NCI-H82 treated with DMSO at 0.1 percent for 48 hours (cell line): Measurements from ENCODE around the gene RNASEH2A.
"Not testable (repeated sequence)": the region's sequence is repeated elsewhere in the genome, so short reads cannot be mapped to it uniquely, and the experiment has no call there.

Experiments used
- DNase-seq: peaks from one replicate; lab custom pipeline; 2025; ENCODE audit not compliant: unreplicated experiment; lab: John Stamatoyannopoulos, UW

Gene RNASEH2A

GRCh38 chr19:12793290-12794195 is 12.8 kb upstream of the RNASEH2A start:
- DNase-seq = peak; percentile 77

GRCh38 chr19:12794196-12794941 is 12.0 kb upstream of the RNASEH2A start:
- no peak for DNase-seq

- DNase-seq = no peak
Measured at GRCh38 chr19:12794971-12795381, 11.4 kb upstream of the RNASEH2A start.

GRCh38 chr19:12796146-12797071 is 10.0 kb upstream of the RNASEH2A start:
- DNase-seq = peak; percentile 83

- DNase-seq = no peak
Measured at GRCh38 chr19:12797141-12797587, 9.2 kb upstream of the RNASEH2A start.

- not testable (repeated sequence) for DNase-seq
Measured at GRCh38 chr19:12797607-12798006, 8.8 kb upstream of the RNASEH2A start.

- no peak for DNase-seq
Measured at GRCh38 chr19:12799742-12800465, 6.5 kb upstream of the RNASEH2A start.

GRCh38 chr19:12800466-12800770 is 6.0 kb upstream of the RNASEH2A start:
- DNase-seq = no peak

- DNase-seq = no peak
Measured at GRCh38 chr19:12800923-12801465, 5.4 kb upstream of the RNASEH2A start.

GRCh38 chr19:12801466-12802266 is 4.7 kb upstream of the RNASEH2A start, which contains the start of the genes PRDX2 and THSD8:
Gene PRDX2 (minus strand): TSS chr19:12801800. CDS start chr19:12801261, 539 bp downstream.
Gene THSD8 (plus strand): TSS chr19:12802069. CDS start chr19:12802072, 3 bp downstream.
- peak; percentile 64 for DNase-seq

GRCh38 chr19:12802267-12803106 is 3.9 kb upstream of the RNASEH2A start:
- no peak for DNase-seq

- no peak for DNase-seq
Measured at GRCh38 chr19:12804051-12804450, 2.3 kb upstream of the RNASEH2A start.

GRCh38 chr19:12815088-12815487 is 8.7 kb downstream of the RNASEH2A start:
- DNase-seq = no peak

GRCh38 chr19:12817188-12817587 is 10.8 kb downstream of the RNASEH2A start:
- not testable (repeated sequence) for DNase-seq

- not testable (repeated sequence) for DNase-seq
Measured at GRCh38 chr19:12817810-12818209, 11.4 kb downstream of the RNASEH2A start.

- DNase-seq = no peak
Measured at GRCh38 chr19:12821761-12822160, 15.4 kb downstream of the RNASEH2A start.

- DNase-seq = peak; percentile 67
Measured at GRCh38 chr19:12825254-12826131, 19.1 kb downstream of the RNASEH2A start.
